Endothelial cell (in vitro differentiated cells): ENCODE measurements around the gene RAC2. TPM values are rescaled to one million over a fixed set of nuclear protein-coding genes. Genes with fewer than 3 reads are reported as not detected.

Experiments used
- DNase-seq: peaks from one replicate; pipeline ENCODE4 v3.0.0; 2021; ENCODE audit warnings: low spot score
- H3K27ac Mint-ChIP-seq: one replicate; pipeline ENCODE4 v1.8.0; 2021; ENCODE audit warnings: mixed read lengths, inconsistent platforms; ENCODE audit not compliant: unreplicated experiment
- H3K27me3 Mint-ChIP-seq: one replicate; pipeline ENCODE4 v1.8.0; 2021; ENCODE audit warnings: mild to moderate bottlenecking, moderate library complexity, mixed read lengths, inconsistent platforms; ENCODE audit not compliant: unreplicated experiment
- H3K36me3 Mint-ChIP-seq: one replicate; pipeline ENCODE4 v1.8.0; 2021; ENCODE audit warnings: mild to moderate bottlenecking, low read depth, mixed read lengths, inconsistent platforms; ENCODE audit not compliant: unreplicated experiment
- H3K4me1 Mint-ChIP-seq: one replicate; pipeline ENCODE4 v1.8.0; 2021; ENCODE audit warnings: mild to moderate bottlenecking, mixed read lengths, inconsistent platforms; ENCODE audit not compliant: unreplicated experiment
- H3K4me3 Mint-ChIP-seq: one replicate; pipeline ENCODE4 v1.8.0; 2021; ENCODE audit warnings: mild to moderate bottlenecking, mixed read lengths, inconsistent platforms; ENCODE audit not compliant: unreplicated experiment
- H3K9me3 Mint-ChIP-seq: one replicate; pipeline ENCODE4 v1.8.0; 2021; ENCODE audit warnings: mixed read lengths, inconsistent platforms; ENCODE audit not compliant: unreplicated experiment
- total RNA-seq: library from RNA; stranded (reverse); fragmentation: NEBNext Ultra II Directional; extraction: Animal tissue kit (Norgen Biotek cat#: 25700); gene quantifications from one replicate; pipeline ENCODE4 v1.2.1, GENCODE V29; 2021; ENCODE audit not compliant: unreplicated experiment
- TF ChIP-seq, protein P1 (sequence below): fragments of 200-600 bp; sonication (generic); IDR thresholded peaks from one replicate; pipeline ENCODE4 v1.5.0; 2021; ENCODE audit warnings: antibody characterized with exemption; ENCODE audit not compliant: unreplicated experiment

RAC2 gene
- total RNA-seq, 1 donor from 2014 or later, result 16.6 TPM

- no peak for DNase-seq
- peaks cover 5% of the 10 kb centered on the region for H3K27me3 Mint-ChIP-seq
- TF ChIP-seq, protein P1, sequence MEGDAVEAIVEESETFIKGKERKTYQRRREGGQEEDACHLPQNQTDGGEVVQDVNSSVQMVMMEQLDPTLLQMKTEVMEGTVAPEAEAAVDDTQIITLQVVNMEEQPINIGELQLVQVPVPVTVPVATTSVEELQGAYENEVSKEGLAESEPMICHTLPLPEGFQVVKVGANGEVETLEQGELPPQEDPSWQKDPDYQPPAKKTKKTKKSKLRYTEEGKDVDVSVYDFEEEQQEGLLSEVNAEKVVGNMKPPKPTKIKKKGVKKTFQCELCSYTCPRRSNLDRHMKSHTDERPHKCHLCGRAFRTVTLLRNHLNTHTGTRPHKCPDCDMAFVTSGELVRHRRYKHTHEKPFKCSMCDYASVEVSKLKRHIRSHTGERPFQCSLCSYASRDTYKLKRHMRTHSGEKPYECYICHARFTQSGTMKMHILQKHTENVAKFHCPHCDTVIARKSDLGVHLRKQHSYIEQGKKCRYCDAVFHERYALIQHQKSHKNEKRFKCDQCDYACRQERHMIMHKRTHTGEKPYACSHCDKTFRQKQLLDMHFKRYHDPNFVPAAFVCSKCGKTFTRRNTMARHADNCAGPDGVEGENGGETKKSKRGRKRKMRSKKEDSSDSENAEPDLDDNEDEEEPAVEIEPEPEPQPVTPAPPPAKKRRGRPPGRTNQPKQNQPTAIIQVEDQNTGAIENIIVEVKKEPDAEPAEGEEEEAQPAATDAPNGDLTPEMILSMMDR, result no peak
- no peaks in the 10 kb centered on the region for H3K4me1 Mint-ChIP-seq
- H3K36me3 Mint-ChIP-seq, result no peaks in the 10 kb centered on the region
- H3K4me3 Mint-ChIP-seq, result no peak overlapping the region
- no peaks in the 10 kb centered on the region for H3K9me3 Mint-ChIP-seq
- H3K27ac Mint-ChIP-seq, result no peak overlapping the region
These were observed 37.8 kb downstream of the RAC2 start for GRCh38 chr22:37206118-37206840.

DNA sequence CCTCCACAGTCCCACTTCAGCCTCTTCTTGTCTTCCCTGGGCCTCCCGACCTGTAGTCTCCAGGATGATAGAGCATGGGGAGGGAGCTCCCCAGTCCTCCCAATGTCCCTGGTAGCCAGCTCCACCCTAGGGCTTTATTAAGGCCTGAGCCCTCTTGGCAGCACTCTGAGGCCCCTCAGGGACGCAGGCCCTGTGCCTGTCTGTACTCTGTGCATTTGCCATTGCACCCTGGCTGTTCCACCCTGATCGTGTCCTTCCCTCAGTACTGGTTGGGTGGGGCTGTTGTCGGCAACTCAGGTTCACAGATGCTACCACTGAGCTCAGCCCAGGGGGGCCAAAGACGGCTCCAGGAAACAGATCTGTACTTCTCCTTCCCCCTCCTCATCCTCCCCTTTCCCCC, 39.0 kb downstream of the RAC2 start:
- H3K4me3 Mint-ChIP-seq, result no peak overlapping the region
- H3K9me3 Mint-ChIP-seq, result no peaks in the 10 kb centered on the region
- H3K27me3 Mint-ChIP-seq, result peaks cover 5% of the 10 kb centered on the region
- H3K27ac Mint-ChIP-seq, result no peak overlapping the region
- no peaks in the 10 kb centered on the region for H3K4me1 Mint-ChIP-seq
- no peaks in the 10 kb centered on the region for H3K36me3 Mint-ChIP-seq
- TF ChIP-seq, protein P1, result no peak
- no peak for DNase-seq

- H3K27ac Mint-ChIP-seq, result no peak overlapping the region
- TF ChIP-seq, protein P1, result no peak
- DNase-seq, result no peak
- H3K36me3 Mint-ChIP-seq, result no peaks in the 10 kb centered on the region
- no peaks in the 10 kb centered on the region for H3K4me1 Mint-ChIP-seq
- no peak overlapping the region for H3K4me3 Mint-ChIP-seq
- H3K27me3 Mint-ChIP-seq, result peaks cover 5% of the 10 kb centered on the region
- no peaks in the 10 kb centered on the region for H3K9me3 Mint-ChIP-seq
These were observed 39.9 kb downstream of the RAC2 start for GRCh38 chr22:37204045-37204655.

DNA sequence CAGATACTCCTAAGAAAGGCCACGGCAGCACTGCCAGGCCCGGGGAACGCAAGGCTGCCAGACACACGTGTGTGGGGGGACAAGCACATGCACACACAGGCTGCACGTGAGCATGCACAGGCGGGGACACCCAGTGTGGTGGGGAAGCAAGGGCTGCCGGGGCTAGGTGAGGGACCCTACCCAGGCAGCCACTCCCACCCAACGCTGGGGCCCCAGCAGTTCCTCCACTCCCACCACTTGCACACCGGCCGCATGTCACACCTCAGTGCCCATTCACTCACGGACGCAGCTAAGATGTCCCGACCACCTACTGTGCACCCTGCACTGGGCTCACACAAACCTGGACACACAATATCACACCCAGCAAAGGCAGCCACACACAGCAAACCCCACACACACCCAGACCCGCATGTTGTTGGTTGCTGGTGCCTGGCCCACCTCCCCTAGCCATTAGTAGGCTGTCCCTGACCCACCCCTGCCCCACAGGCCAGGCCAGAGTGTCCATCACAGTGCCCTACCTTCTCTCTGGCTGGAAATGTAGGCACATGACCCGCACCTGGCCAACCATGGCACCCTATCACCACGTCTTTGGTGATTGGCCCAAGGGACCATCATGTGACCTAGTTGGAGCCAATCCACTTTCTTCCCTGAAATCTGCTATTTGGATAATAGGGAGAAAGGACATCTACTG, 40.6 kb downstream of the RAC2 start:
- no peaks in the 10 kb centered on the region for H3K4me1 Mint-ChIP-seq
- no peaks in the 10 kb centered on the region for H3K9me3 Mint-ChIP-seq
- no peak overlapping the region for H3K4me3 Mint-ChIP-seq
- no peak overlapping the region for H3K27ac Mint-ChIP-seq
- peaks cover 5% of the 10 kb centered on the region for H3K27me3 Mint-ChIP-seq
- no peak for DNase-seq
- TF ChIP-seq, protein P1, result no peak
- no peaks in the 10 kb centered on the region for H3K36me3 Mint-ChIP-seq

DNA sequence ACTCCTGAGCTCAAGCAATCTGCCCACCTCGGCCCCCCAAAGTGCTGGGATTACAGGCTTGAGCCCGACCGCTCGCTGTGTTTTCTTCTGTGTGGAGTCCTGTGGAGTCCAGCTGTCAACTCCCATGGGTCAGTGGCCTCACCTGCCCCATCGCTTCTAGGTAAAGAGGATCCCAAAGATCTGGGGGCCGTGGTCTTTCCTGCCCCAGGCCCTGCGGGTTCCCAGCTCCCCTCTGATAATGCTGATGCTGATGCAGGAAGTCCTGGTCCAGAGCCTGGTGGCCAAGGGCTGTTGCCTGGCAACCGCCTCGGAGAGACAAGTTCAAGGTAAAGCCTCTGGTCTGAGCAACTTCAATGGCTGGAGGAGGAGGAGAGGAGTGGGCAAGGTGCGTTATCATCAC, 41.4 kb downstream of the RAC2 start:
- no peak for DNase-seq
- H3K27me3 Mint-ChIP-seq, result peaks cover 2% of the 10 kb centered on the region
- no peaks in the 10 kb centered on the region for H3K36me3 Mint-ChIP-seq
- H3K4me3 Mint-ChIP-seq, result no peak overlapping the region
- TF ChIP-seq, protein P1, result no peak
- no peak overlapping the region for H3K27ac Mint-ChIP-seq
- H3K9me3 Mint-ChIP-seq, result no peaks in the 10 kb centered on the region
- peaks cover 3% of the 10 kb centered on the region for H3K4me1 Mint-ChIP-seq
